Measurements from ENCODE around the gene C1orf159. TPM values are rescaled to one million over a fixed set of nuclear protein-coding genes. Genes with fewer than 3 reads are reported as not detected.
A peak's percentile ranks its signal among the peaks of the same experiment; 100 is the strongest.

The C1orf159 gene
- total and polyA plus RNA-seq, 7 donors: 6.6 to 25.3 (median 8.2) TPM

DNA sequence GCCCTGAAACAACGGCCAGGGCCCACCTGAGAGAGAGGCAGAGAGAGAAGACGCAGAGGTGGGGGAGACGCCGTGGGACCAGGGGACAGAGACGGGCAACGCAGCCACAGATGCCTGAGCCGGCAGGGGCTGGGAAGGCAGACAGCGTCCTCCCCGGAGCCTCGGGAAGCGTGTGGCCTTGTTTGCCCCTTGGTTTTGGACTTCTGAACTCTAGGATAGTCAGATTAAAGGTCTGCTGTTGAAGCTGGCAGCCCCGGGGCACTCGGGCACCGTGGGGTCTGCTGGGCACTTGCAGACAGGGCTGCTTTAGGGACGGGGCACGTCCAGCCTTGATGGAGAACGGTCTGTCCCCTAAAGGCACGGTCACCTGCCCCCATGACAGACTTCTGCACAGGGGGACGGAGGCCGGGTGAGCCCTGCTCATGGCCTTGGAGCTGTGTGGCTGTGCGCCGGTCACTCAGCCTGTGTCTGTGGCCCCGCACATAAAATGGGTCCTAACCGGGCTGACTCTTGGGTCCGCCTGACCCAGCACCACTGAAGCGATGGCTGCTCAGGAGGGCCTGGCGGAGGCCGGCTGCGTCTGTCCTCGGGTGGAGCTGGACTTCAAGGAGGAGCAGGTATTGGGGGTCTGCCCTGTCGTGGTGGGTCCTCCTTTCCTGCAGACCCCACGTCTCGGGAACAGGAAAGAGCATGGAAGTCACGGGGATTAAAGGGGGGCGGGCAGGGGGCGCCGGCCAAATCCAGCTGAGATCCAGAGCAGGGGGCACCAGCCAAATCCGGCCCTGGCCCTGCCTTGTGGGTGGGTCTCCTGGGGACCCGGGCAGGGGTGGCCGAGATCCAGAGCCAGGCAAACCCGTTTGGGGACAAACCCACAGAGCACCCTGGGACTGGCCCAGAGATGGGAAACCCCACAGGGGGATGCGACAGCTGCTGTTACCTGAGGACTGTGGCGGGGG is 32.2 kb downstream of the C1orf159 start:
- peaks cover 0 to 14% (median 14%) of the 10 kb centered on the region in 4 donors for H3K4me1 ChIP-seq
- no peak overlapping the region for H3K27ac ChIP-seq
- intact Hi-C loops (cut with DNase I): no loop called here
- no peak overlapping the region for H3K4me3 ChIP-seq
- WGBS, 2 donors: 90 to 92% methylated on average over 43 of the region's 43 CpGs
- DNase-seq: peak; percentile 65
- H3K27me3 ChIP-seq: peaks cover 0 to 12% (median 0%) of the 10 kb centered on the region in 3 donors
- no peaks in the 10 kb centered on the region for H3K36me3 ChIP-seq
- TF ChIP-seq EP300 (IDR thresholded peaks at IDR 0.05) (no peak), POLR2A (IDR thresholded peaks at IDR 0.05) (no peak), POLR2AphosphoS5 (IDR thresholded peaks at IDR 0.05) (no peak)
- TF ChIP-seq, protein P1, sequence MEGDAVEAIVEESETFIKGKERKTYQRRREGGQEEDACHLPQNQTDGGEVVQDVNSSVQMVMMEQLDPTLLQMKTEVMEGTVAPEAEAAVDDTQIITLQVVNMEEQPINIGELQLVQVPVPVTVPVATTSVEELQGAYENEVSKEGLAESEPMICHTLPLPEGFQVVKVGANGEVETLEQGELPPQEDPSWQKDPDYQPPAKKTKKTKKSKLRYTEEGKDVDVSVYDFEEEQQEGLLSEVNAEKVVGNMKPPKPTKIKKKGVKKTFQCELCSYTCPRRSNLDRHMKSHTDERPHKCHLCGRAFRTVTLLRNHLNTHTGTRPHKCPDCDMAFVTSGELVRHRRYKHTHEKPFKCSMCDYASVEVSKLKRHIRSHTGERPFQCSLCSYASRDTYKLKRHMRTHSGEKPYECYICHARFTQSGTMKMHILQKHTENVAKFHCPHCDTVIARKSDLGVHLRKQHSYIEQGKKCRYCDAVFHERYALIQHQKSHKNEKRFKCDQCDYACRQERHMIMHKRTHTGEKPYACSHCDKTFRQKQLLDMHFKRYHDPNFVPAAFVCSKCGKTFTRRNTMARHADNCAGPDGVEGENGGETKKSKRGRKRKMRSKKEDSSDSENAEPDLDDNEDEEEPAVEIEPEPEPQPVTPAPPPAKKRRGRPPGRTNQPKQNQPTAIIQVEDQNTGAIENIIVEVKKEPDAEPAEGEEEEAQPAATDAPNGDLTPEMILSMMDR (IDR thresholded peaks at IDR 0.05): no peak
- no peaks in the 10 kb centered on the region for H3K9me3 ChIP-seq

DNA sequence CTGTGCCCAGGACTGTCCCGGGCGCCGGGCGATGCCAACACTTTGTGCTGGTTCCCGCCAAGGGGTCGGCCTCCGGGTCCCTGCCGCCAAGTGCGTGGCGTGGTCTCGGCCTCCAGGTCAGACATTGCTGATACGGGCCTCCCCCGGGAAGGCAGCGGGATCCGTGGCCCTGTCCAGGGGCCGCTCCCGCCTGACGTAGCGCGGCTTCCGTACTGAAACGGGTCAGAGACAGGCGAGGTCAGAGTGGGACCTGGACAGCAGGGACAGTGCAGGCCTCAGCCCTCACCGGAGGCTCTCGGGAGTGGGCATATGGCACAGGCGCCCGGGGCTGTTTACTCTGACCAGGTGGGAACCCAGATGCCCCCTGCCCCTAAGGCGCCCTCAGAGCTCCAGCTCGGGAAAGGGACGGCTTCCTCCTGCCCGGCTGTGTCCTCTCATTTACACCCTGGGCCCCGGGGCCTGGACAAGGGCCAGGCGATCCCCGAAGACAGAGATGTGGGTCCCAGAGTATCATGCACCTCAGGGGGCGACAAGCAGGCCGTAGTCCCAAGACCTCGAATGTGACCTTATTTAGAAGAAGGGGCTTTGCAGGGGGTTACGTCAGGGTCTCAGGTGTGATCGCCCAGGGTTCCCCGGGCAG is 33.0 kb downstream of the C1orf159 start:
- Histone ChIP-seq H3K27ac (no peak overlapping the region), H3K4me3 (no peak overlapping the region), H3K9me3 (no peaks in the 10 kb centered on the region), H3K4me1 (peaks cover 0 to 14% (median 14%) of the 10 kb centered on the region in 4 donors), H3K36me3 (no peaks in the 10 kb centered on the region), H3K27me3 (peaks cover 0 to 12% (median 0%) of the 10 kb centered on the region in 3 donors)
- WGBS, 2 donors: 92 to 94% methylated on average over 40 of the region's 40 CpGs
- peak; percentile 66 for DNase-seq
- TF ChIP-seq POLR2A (IDR thresholded peaks at IDR 0.05) (no peak), EP300 (IDR thresholded peaks at IDR 0.05) (no peak), POLR2AphosphoS5 (IDR thresholded peaks at IDR 0.05) (no peak)
- intact Hi-C loops (cut with DNase I): no loop called here

DNA sequence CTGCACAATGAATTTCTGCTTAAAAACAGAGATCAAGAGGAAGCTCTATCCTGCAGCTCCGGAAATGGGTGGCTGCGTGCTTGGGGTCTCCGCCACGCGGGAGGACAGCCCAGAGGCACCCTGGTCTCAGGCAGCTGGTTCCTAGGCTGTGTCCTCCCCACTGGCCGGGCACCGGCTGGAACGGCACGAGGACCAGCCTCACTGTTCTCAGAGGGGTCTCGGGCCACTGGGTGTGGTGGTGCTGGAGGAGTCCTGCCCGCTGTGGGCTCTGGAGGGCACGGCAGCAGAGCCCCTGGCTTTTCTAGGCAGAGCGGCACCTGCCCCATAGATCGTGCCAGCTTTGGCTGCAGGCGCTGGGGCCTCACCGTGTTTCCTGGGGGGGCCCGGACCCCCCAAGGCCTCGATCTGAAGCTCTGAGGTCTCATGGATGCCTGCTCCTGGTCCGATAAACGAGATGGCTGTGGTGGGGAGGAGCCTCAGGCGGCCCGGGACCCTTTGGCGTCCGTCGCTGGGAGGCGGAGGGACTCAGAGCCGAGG is 33.6 kb downstream of the C1orf159 start:
- 92 to 94% methylated on average over 27 of the region's 27 CpGs for WGBS, 2 donors
- Histone ChIP-seq H3K36me3 (no peaks in the 10 kb centered on the region), H3K4me3 (no peak overlapping the region), H3K9me3 (no peaks in the 10 kb centered on the region), H3K4me1 (peaks cover 0 to 14% (median 14%) of the 10 kb centered on the region in 4 donors), H3K27me3 (peaks cover 0 to 12% (median 0%) of the 10 kb centered on the region in 3 donors), H3K27ac (no peak overlapping the region)
- intact Hi-C loops (cut with DNase I): no loop called here
- TF ChIP-seq POLR2A (IDR thresholded peaks at IDR 0.05): no peak
- no peak for TF ChIP-seq EP300 (IDR thresholded peaks at IDR 0.05)
- TF ChIP-seq POLR2AphosphoS5 (IDR thresholded peaks at IDR 0.05): no peak
- TF ChIP-seq, protein P1 (IDR thresholded peaks at IDR 0.05): no peak
- no peak for DNase-seq

DNA sequence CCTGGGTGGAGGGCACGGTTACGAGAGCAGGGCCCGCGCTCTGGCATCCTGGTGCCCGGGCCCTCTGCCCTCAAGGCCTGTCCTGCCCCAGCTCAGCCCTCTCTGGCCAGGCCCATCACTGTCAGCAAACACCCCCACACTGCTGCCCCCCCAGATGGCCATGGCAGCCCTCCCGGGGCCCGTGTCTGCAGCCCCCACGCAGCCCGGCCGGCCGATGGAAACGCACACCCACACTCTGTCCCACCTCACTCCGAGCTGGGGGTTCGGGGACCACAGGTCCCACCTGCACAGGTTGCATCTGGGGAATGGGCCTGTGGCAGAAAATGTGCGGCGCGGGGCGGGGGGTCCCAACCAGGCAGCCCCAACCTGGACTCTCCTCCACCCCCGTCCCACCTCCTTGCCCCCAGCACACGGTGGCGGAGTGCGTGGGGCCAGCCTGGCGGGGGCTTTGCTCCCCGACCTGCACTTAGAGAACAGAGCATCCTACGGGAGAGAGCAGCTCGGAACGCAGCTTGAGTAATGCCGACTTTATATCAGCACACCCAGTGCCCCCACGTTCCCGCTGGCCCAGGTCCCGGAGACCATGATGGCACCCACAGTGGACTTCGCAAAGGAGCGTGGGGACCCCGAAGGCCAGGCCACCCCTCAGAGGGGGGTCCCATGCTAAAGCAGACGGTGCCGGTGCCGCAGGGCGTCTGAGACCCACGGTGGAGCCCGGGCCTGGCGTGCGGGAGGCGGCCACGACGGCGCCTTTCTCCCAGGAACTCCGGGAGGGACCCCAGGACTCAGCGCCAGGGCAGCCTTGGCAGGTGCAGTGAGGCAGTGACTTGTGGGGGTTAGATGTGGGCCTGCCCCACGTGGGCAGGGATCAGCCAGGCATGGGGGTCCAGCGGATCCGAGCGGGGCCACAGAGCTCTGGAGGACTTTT is 34.3 kb downstream of the C1orf159 start:
- H3K27ac ChIP-seq: no peak overlapping the region
- H3K4me1 ChIP-seq: peaks cover 0 to 14% (median 14%) of the 10 kb centered on the region in 4 donors
- no peak overlapping the region for H3K4me3 ChIP-seq
- intact Hi-C loops (cut with DNase I): no loop called here
- peaks cover 0 to 12% (median 0%) of the 10 kb centered on the region in 3 donors for H3K27me3 ChIP-seq
- no peaks in the 10 kb centered on the region for H3K9me3 ChIP-seq
- TF ChIP-seq POLR2A (IDR thresholded peaks at IDR 0.05) (no peak), EP300 (IDR thresholded peaks at IDR 0.05) (no peak), POLR2AphosphoS5 (IDR thresholded peaks at IDR 0.05) (no peak)
- TF ChIP-seq, protein P1 (IDR thresholded peaks at IDR 0.05): no peak
- peak; percentile 62 for DNase-seq
- 90 to 91% methylated on average over 52 of the region's 52 CpGs for WGBS, 2 donors
- H3K36me3 ChIP-seq: no peaks in the 10 kb centered on the region

Data from sigmoid colon (tissue), 7 donors.